HPDE6-E6E7 (cell line): ENCODE data around the gene MLPH.

ENCODE experiments used
- DNase-seq: peaks from one replicate; pipeline ENCODE4 v3.0.0; 2011; ENCODE audit warnings: missing footprints; ENCODE audit errors: extremely low spot score

The MLPH gene

GRCh38 chr2:237478979-237479378, 8.1 kb upstream of the MLPH start:
- no peak for DNase-seq

- DNase-seq, result no peak
These were observed 7.3 kb upstream of the MLPH start for GRCh38 chr2:237479747-237480146.

GRCh38 chr2:237480556-237480955, 6.5 kb upstream of the MLPH start:
- DNase-seq, result no peak

DNA sequence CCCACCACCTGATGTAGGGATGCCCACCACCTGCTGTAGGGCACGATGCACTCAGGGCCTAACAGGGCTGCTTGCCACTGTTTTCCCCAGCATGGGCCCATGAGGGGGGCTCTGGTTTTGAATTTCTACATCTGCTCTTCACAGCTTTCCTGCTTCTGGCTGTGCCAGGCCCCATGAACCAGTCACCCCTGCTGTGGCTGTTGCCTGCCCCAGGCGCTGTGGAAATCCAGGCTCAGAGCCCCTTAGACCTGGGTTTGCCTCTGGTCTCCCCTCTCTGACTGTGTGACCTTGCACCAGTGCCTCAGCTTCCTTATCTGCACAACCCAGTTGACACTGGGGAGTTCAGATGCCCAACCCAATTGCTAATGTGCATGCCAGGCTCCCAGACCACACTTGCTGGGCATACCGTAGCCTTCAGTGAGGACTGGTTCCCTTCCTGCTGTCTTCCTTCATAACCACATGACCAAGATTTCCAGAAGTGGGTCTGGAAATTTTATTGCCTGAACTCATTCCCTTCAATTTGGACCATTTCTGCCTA, 6.0 kb upstream of the MLPH start:
- DNase-seq, result no peak

DNA sequence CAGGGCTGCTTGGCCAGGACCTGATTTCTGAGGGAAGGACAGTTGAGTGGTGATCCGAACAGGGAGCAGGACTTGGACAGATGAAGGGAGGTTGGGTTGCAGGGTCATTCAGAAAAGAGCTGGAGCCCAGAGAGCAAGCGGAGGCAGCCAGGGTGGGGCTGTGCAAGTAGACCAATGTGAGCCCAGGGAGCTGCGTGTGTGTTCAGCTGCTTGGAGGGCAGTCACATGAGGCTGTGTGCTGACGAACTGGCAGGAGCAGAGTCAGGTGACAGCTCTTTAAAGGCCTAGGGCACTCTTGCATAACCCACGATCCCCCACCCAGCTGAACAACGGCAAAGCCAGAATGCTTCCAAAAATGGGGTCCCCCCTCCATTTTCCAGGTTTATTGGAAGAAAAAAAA, 4.6 kb upstream of the MLPH start:
- no peak for DNase-seq

DNA sequence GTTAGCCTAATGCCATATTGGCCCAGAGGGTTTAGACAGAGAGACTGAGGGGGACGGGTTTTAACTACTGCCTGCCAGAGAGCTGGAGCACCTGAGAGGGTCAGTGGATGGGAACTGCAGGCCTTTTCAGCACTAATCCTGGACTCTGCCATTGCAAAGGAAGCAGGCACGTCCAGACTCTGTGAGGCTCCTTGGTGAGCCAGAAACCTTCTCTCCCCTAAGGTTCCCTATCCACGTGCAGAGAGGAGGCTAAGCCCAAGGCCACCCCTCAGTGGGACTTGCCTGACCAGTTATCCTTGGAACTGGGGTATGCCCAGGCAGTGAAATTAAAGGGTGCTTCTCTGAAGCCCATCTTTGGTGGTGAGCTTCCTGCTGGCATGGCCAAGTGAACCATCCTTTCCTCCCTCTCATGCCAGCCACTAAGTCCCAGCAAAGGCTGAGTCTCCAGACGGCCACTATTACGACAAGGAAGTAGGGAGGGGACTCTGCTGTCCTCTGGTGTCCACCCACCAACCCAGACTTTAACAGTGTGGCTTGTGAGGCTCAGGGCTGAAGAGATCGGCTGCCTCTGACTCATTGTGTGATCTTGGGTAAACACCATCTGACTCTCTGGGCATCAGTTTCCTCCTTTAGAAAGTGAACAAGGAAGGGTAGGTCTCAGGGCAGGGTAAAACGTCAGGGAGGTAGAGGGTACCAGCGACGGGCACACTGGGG, 3.9 kb upstream of the MLPH start:
- peak; percentile 49 for DNase-seq

DNA sequence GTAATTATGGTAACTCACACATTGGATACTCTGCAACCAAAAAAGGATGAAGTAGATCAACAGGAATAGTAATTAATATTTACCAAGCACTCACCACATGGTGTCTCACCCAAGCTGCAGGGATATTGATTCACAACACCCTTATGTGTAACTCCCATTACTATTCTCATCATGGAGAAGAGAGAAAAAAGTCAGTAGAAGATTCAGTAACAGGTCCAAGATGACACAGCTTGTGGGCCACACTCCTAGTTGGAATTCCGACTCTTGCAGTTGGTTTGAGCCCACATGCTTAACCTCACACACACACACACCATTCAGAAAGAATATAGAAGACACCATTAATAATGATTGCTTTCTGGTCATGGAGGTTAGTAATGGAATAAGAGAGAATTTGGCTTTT, 1.7 kb upstream of the MLPH start:
- no peak for DNase-seq

- DNase-seq, result no peak
These were observed 1.2 kb upstream of the MLPH start for GRCh38 chr2:237485844-237486243.

DNA sequence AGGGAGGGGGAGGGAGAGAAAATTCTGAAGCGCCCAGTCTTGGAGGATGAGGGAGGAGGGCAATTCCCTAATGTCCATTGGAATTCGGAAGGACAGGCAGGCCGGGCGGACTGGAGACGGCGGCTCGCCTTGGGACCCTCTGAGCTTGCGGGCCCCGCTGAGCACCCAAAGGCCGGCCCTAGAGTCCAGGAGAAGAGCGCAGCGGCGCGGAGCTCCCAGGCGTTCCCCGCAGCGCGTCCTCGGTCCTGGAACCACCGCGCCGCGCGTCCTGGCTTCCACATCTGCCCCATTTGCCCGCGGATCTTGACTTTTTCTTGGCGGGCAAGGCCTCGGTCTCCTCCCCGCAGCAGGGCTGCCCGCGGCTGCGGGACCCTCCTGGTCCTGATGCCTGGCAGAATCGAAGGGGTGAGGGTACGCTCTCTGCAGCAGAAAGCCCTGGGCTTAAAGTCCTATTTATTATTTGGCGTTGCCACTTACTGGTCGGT, 675 bp upstream of the MLPH start:
- DNase-seq, result no peak

DNA sequence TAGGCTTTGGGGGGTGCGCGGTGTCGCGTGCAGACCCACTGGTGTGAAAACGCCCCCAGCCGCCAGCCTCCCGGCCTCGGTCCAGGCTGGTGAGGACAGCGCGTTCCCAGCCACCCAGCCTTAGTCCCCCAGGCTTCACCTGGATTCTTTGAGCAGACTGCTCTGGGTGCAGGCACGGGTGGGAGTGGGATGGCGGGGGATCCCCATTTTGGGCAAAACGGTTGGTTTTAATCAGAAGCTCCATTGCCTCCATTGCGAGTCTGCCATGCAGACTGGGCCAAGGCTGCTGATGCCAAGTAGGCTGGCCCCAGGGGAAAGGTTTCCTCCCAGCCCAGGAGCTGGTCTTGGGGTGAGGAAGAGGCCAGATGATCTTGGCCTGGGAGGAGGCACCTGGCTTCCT, 445 bp downstream of the MLPH start:
- no peak for DNase-seq

GRCh38 chr2:237488295-237488694, 1.2 kb downstream of the MLPH start:
- DNase-seq, result no peak

- DNase-seq, result peak; percentile 90
These were observed 2.1 kb downstream of the MLPH start for GRCh38 chr2:237488901-237489860.

- DNase-seq, result peak; percentile 64
These were observed 3.1 kb downstream of the MLPH start for GRCh38 chr2:237490009-237490711.

DNA sequence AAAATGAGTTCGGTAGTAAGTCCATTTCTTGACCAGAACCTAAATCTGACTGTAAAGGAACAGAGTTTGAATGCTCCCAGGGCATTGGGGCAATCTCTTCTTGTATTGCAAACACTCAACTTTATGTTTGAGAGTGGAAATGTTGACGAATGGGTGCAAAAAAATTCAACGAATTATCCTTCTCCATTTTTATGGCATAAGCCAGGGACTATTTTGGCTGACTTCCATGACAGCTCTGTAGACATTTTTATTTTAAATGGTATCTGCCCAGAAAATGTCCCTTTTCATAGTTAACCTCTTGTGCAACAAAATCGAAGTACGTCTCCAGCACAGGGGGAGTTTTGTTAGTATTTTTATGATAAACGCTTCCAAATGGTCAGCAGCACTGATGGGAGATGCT, 3.7 kb downstream of the MLPH start:
- no peak for DNase-seq

GRCh38 chr2:237491515-237492118, 4.6 kb downstream of the MLPH start:
- DNase-seq, result no peak

- no peak for DNase-seq
These were observed 5.3 kb downstream of the MLPH start for GRCh38 chr2:237492137-237492890.

DNA sequence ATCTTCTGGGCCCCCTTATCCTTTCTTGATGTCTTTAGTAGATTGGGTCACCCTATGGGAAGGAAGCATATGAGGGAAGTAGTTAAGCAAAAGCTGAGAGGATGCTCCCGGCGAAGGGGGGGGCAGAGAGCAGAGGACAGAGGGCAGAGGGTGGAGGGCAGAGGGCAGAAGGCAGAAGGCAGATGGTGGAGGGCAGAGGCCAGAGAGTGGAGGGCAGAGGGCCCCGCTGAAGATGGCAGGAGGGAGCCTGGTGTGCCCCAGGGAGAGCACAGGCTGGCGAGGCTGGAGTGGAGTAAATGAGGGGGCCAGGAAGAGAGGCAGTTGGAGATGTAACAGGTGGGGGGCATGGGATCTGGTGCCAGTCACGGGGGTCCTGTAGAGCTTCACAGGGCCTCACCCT, 7.0 kb downstream of the MLPH start:
- no peak for DNase-seq

DNA sequence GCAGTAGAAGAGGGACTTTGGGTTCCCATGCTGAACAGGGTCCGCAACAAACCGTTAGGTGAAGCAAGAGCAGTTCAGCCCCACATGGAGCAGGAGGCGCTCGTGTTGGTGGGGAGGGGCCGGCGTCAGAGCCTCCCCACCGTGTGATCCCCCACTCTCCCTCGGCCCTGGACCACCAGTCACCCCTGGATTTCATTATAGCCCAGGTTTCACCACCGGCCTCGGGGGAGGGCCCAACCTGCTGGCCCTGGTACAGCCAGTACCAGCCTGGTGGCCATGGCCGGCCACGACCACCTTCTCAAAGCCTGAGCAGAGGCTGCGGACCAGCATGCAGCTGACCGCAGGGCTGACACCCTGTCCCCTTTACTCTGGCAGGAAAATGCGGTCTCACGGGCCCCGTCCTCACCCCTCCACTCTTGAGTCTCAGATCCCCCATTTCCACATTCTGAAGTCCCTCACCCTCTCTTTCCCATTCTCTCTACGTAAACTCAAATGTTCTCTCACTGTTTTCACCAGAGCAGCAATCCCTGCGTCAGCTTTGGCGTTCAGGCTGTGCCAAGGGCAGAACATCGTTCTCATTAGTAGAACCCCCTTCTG, 8.6 kb downstream of the MLPH start:
- DNase-seq, result no peak

DNA sequence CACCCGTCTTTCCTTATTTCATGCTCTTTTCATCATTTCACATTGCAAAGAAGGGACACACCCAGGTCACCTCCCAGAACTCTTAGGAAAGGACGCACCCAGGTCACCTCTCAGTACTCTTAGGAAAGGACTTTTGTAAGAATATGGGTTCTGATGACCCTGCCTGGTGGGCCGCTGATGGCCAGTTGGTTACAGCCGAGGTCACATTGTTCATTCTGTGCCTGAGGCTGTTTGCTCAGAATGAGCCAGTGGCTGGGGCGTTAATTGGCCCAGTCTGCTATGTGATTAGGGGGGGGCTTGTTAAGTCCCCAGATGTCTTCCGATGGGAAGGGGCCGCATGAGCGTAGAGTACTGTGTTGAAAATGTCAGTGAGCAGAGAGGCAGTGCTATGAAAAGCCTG, 9.4 kb downstream of the MLPH start:
- no peak for DNase-seq
